ENCODE results near the gene NFIC. TPM values are rescaled to one million over a fixed set of nuclear protein-coding genes. Genes with fewer than 3 reads are reported as not detected.
A peak's percentile ranks its signal among the peaks of the same experiment; 100 is the strongest.
"Not testable (repeated sequence)": the region's sequence is repeated elsewhere in the genome, so short reads cannot be mapped to it uniquely, and the experiment has no call there.

NFIC gene
- total RNA-seq, 1 donor from 2014 or later = 178 TPM

- no peak for ATAC-seq
- intact Hi-C loops (cut with DNase I) = no loop called here
- DNase-seq (ENCODE audit: low spot score) = no peak
Observed at GRCh38 chr19:3368441-3368795, 2.0 kb downstream of the NFIC start.

- DNase-seq (ENCODE audit: low spot score) (no peak), ATAC-seq (no peak)
- intact Hi-C loops (cut with DNase I) = no loop called here
Observed at GRCh38 chr19:3368848-3369336, 2.5 kb downstream of the NFIC start.

- ATAC-seq (peak; percentile 9), DNase-seq (ENCODE audit: low spot score) (peak; percentile 80)
- intact Hi-C loops (cut with DNase I) = no loop called here
Observed at GRCh38 chr19:3369337-3370213, 3.2 kb downstream of the NFIC start.

GRCh38 chr19:3370214-3370720, 3.9 kb downstream of the NFIC start:
- intact Hi-C loops (cut with DNase I) = no loop called here
- no peak for DNase-seq (ENCODE audit: low spot score)
- no peak for ATAC-seq

- intact Hi-C loops (cut with DNase I) = no loop called here
- no peak for DNase-seq (ENCODE audit: low spot score)
- ATAC-seq = no peak
Observed at GRCh38 chr19:3370728-3371591, 4.6 kb downstream of the NFIC start.

GRCh38 chr19:3372413-3372812, 6.0 kb downstream of the NFIC start:
- intact Hi-C loops (cut with DNase I) = no loop called here
- DNase-seq (ENCODE audit: low spot score) (no peak), ATAC-seq (no peak)

- DNase-seq (ENCODE audit: low spot score) (no peak), ATAC-seq (no peak)
- intact Hi-C loops (cut with DNase I) = no loop called here
Observed at GRCh38 chr19:3373971-3374368, 7.6 kb downstream of the NFIC start.

GRCh38 chr19:3374369-3375112, 8.2 kb downstream of the NFIC start:
- intact Hi-C loops (cut with DNase I) = no loop called here
- DNase-seq (ENCODE audit: low spot score) = no peak
- peak; percentile 57 for ATAC-seq

GRCh38 chr19:3375221-3376090, 9.1 kb downstream of the NFIC start:
- intact Hi-C loops (cut with DNase I) = no loop called here
- DNase-seq (ENCODE audit: low spot score) (peak; percentile 82), ATAC-seq (peak; percentile 90)

- intact Hi-C loops (cut with DNase I); DNase-seq (ENCODE audit: low spot score); ATAC-seq: not testable (repeated sequence)
Observed at GRCh38 chr19:3376091-3376455, 9.7 kb downstream of the NFIC start.

GRCh38 chr19:3378352-3379150, 12.2 kb downstream of the NFIC start:
- DNase-seq (ENCODE audit: low spot score) = no peak
- intact Hi-C loops (cut with DNase I) = no loop called here
- ATAC-seq = no peak

GRCh38 chr19:3380829-3381228, 14.4 kb downstream of the NFIC start:
- ATAC-seq (no peak), DNase-seq (ENCODE audit: low spot score) (no peak)
- intact Hi-C loops (cut with DNase I) = no loop called here

GRCh38 chr19:3381701-3382372, 15.5 kb downstream of the NFIC start:
- intact Hi-C loops (cut with DNase I) = no loop called here
- no peak for DNase-seq (ENCODE audit: low spot score)
- ATAC-seq = no peak

GRCh38 chr19:3382460-3383100, 16.2 kb downstream of the NFIC start:
- no peak for ATAC-seq

GRCh38 chr19:3383121-3383722, 16.8 kb downstream of the NFIC start:
- ATAC-seq = peak; percentile 60
- DNase-seq (ENCODE audit: low spot score) = peak; percentile 73
- intact Hi-C loops (cut with DNase I) = no loop called here

More at GRCh38 chr19:3382460-3383100, 16.2 kb downstream of the NFIC start:
- intact Hi-C loops (cut with DNase I) = no loop called here
- no peak for DNase-seq (ENCODE audit: low spot score)
